OCI-LY1 (cell line): ENCODE results near the gene INTS2.

Source experiments
- H2AFZ ChIP-seq: fragments of 200-600 bp; sonication (generic), shearing (Covaris generic); 2 replicates; pipeline ENCODE4 v1.6.0; 2014; ENCODE audit warnings: antibody characterized with exemption, mild to moderate bottlenecking, low read length
- H3F3A ChIP-seq: fragments of 200-600 bp; sonication (generic), shearing (Covaris generic); 2 replicates; pipeline ENCODE4 v1.6.0; 2014; ENCODE audit warnings: mild to moderate bottlenecking, antibody characterized with exemption, low read length, moderate library complexity; ENCODE audit not compliant: insufficient read depth
- H3K27ac ChIP-seq: fragments of 200-600 bp; sonication (generic); 2 replicates; pipeline ENCODE4 v1.5.1; 2014; ENCODE audit warnings: low read length, mixed run types, mild to moderate bottlenecking, low read depth; ENCODE audit not compliant: poor library complexity, severe bottlenecking
- H3K27me3 ChIP-seq: fragments of 200-600 bp; sonication (generic); 2 replicates; pipeline ENCODE4 v1.6.0; 2014; ENCODE audit warnings: antibody characterized with exemption, mild to moderate bottlenecking, low read length, moderate library complexity; ENCODE audit not compliant: insufficient read depth
- H3K36me3 ChIP-seq: fragments of 200-600 bp; sonication (generic); 2 replicates; pipeline ENCODE4 v1.6.1; 2014; ENCODE audit warnings: mild to moderate bottlenecking, antibody characterized with exemption, low read length, moderate library complexity, mixed read lengths; ENCODE audit not compliant: insufficient read depth
- H3K4me1 ChIP-seq: fragments of 200-600 bp; sonication (generic); 2 replicates; pipeline ENCODE4 v1.5.1; 2014; ENCODE audit warnings: mild to moderate bottlenecking, low read length, moderate library complexity; ENCODE audit not compliant: insufficient read depth, severe bottlenecking
- H3K4me2 ChIP-seq: fragments of 200-600 bp; sonication (generic), shearing (Covaris generic); 2 replicates; pipeline ENCODE4 v1.6.1; 2014; ENCODE audit warnings: low read length
- H3K4me3 ChIP-seq: fragments of 200-600 bp; sonication (generic); 2 replicates; pipeline ENCODE4 v1.5.1; 2014; ENCODE audit warnings: low read length, low read depth, mild to moderate bottlenecking, mixed read lengths; ENCODE audit not compliant: poor library complexity, severe bottlenecking
- H3K79me2 ChIP-seq: fragments of 200-600 bp; shearing (Covaris generic); 2 replicates; pipeline ENCODE4 v1.6.1; 2016; ENCODE audit warnings: mixed run types, low read length, mixed read lengths; ENCODE audit not compliant: insufficient read depth
- H3K9ac ChIP-seq: fragments of 200-600 bp; sonication (generic), shearing (Covaris generic); 2 replicates; pipeline ENCODE4 v1.6.1; 2014; ENCODE audit warnings: mild to moderate bottlenecking, low read length, mixed read lengths
- H3K9me2 ChIP-seq: fragments of 200-600 bp; sonication (generic), shearing (Covaris generic); 2 replicates; pipeline ENCODE4 v1.6.1; 2014; ENCODE audit warnings: low read depth, mild to moderate bottlenecking, low read length, mixed read lengths
- H3K9me3 ChIP-seq: fragments of 200-600 bp; shearing (Covaris generic); 2 replicates; pipeline ENCODE4 v1.6.1; 2014; ENCODE audit warnings: low read length, mixed read lengths
- H4K20me1 ChIP-seq: fragments of 200-600 bp; sonication (generic), shearing (Covaris generic); 2 replicates; pipeline ENCODE4 v1.6.0; 2016; ENCODE audit warnings: mild to moderate bottlenecking, low read length; ENCODE audit not compliant: insufficient read depth
- EZH2 ChIP-seq: fragments of 200-600 bp; sonication (generic), shearing (Covaris generic); IDR thresholded peaks from 2 replicates; pipeline ENCODE4 v1.8.0; 2017; ENCODE audit warnings: borderline replicate concordance, mixed run types, mild to moderate bottlenecking, antibody characterized with exemption, low read length, moderate library complexity, mixed read lengths
- TF ChIP-seq, protein P1 (sequence below): fragments of 200-600 bp; sonication (generic), shearing (Covaris generic); IDR thresholded peaks from 2 replicates; pipeline ENCODE4 v1.5.1; 2017; ENCODE audit warnings: mild to moderate bottlenecking, antibody characterized with exemption, low read length, moderate library complexity, mixed read lengths

The INTS2 gene, protein sequence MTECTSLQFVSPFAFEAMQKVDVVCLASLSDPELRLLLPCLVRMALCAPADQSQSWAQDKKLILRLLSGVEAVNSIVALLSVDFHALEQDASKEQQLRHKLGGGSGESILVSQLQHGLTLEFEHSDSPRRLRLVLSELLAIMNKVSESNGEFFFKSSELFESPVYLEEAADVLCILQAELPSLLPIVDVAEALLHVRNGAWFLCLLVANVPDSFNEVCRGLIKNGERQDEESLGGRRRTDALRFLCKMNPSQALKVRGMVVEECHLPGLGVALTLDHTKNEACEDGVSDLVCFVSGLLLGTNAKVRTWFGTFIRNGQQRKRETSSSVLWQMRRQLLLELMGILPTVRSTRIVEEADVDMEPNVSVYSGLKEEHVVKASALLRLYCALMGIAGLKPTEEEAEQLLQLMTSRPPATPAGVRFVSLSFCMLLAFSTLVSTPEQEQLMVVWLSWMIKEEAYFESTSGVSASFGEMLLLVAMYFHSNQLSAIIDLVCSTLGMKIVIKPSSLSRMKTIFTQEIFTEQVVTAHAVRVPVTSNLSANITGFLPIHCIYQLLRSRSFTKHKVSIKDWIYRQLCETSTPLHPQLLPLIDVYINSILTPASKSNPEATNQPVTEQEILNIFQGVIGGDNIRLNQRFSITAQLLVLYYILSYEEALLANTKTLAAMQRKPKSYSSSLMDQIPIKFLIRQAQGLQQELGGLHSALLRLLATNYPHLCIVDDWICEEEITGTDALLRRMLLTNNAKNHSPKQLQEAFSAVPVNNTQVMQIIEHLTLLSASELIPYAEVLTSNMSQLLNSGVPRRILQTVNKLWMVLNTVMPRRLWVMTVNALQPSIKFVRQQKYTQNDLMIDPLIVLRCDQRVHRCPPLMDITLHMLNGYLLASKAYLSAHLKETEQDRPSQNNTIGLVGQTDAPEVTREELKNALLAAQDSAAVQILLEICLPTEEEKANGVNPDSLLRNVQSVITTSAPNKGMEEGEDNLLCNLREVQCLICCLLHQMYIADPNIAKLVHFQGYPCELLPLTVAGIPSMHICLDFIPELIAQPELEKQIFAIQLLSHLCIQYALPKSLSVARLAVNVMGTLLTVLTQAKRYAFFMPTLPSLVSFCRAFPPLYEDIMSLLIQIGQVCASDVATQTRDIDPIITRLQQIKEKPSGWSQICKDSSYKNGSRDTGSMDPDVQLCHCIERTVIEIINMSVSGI

DNA sequence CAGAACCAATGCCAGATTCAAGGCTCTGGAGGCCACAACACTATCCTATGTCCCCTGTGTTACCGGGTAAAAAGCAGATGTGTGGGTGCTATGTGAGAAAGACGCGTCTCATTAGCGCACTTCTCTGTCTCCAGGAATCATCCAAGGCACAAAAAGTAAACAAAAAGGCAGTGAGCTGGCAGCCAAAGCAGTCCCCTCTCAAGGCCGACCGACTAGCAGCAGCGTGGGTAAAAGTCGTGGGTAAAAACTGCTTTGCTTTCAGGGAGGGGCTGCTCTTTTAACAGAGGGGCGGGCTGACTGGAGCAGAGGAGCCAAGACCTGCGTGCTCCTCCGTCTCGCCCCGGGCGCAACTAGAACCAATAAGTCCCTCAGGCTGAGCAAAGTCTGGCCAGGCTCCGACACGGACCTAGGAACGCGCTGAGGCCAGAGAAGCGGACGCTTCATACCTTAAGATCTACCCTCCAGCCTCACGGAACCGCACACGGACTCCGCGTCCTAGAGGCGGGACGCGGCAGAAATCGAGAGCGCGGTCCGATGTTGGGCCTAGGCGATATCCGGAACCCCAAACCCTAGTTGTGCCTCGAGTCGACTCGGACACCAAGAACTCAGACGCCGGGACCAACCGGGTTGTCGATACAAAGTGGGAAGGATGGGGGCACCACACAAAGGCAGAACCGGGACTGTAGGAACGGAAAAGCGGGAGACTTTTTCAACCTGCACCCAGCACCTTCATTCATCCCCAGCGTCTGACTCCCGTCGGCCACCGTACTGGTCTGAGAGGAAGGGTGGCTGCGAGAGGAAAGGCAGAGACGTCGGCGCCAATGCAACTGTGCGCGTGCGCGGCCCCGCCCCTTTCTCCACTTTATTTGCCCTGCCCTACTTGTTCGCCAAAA, at the start of gene INTS2:
Gene INTS2 (minus strand): TSS at position 775 of the 893 bp plus-strand sequence. CDS start 1,338 bp downstream, outside the sequence.
- H3K27me3 ChIP-seq = no peaks in the 10 kb centered on the region
- peaks cover 11% of the 10 kb centered on the region for H3K79me2 ChIP-seq
- no peaks in the 10 kb centered on the region for H4K20me1 ChIP-seq
- no peaks in the 10 kb centered on the region for H3K9me2 ChIP-seq
- peak within 1 kb of the TSS; percentile 90 for H3K4me2 ChIP-seq
- H3K9ac ChIP-seq = peak within 1 kb of the TSS; percentile 90
- peak within 1 kb of the TSS; percentile 69 for H3K27ac ChIP-seq
- peak within 1 kb of the TSS; percentile 99 for H2AFZ ChIP-seq
- peaks cover 18% of the 10 kb centered on the region for H3K36me3 ChIP-seq
- H3K4me3 ChIP-seq = peak within 1 kb of the TSS; percentile 86
- TF ChIP-seq, protein P1, sequence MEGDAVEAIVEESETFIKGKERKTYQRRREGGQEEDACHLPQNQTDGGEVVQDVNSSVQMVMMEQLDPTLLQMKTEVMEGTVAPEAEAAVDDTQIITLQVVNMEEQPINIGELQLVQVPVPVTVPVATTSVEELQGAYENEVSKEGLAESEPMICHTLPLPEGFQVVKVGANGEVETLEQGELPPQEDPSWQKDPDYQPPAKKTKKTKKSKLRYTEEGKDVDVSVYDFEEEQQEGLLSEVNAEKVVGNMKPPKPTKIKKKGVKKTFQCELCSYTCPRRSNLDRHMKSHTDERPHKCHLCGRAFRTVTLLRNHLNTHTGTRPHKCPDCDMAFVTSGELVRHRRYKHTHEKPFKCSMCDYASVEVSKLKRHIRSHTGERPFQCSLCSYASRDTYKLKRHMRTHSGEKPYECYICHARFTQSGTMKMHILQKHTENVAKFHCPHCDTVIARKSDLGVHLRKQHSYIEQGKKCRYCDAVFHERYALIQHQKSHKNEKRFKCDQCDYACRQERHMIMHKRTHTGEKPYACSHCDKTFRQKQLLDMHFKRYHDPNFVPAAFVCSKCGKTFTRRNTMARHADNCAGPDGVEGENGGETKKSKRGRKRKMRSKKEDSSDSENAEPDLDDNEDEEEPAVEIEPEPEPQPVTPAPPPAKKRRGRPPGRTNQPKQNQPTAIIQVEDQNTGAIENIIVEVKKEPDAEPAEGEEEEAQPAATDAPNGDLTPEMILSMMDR = no peak
- TF ChIP-seq EZH2 = no peak
- no peaks in the 10 kb centered on the region for H3F3A ChIP-seq
- no peaks in the 10 kb centered on the region for H3K9me3 ChIP-seq
- peaks cover 19% of the 10 kb centered on the region for H3K4me1 ChIP-seq

DNA sequence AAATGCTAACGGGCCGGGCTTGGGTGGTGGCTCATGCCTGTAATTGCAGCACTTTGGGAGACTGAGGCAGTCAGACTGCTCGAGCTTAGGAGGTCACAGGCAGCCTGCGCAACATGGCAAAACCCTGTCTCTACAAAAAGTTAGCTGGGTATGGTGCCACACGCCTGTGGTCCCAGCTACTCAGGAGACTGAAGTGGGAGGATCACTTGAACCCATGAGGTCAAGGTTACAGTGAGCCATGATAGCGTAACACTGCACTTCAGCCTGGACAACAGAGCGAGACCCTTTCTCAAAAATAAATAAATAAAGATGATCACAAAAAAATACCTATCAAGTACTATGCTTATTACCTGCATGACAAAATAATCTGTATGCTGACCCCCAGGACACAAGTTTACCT, 46.3 kb upstream of the INTS2 start:
- Histone ChIP-seq H3K36me3 (peaks cover 73% of the 10 kb centered on the region), H3F3A (no peaks in the 10 kb centered on the region), H4K20me1 (no peaks in the 10 kb centered on the region), H3K27ac (no peak overlapping the region), H3K4me2 (no peak overlapping the region), H3K4me3 (no peak overlapping the region), H3K27me3 (no peaks in the 10 kb centered on the region), H3K9ac (no peak overlapping the region), H3K9me2 (no peaks in the 10 kb centered on the region), H3K9me3 (no peaks in the 10 kb centered on the region), H2AFZ (no peak overlapping the region), H3K79me2 (no peaks in the 10 kb centered on the region; the same call in 1 of the 2 replicates), H3K4me1 (no peaks in the 10 kb centered on the region)
- no peak for TF ChIP-seq EZH2
- TF ChIP-seq, protein P1 = no peak
